Measurements from ENCODE around the gene GHRHR.

GHRHR gene

GRCh38 chr7:31028006-31028405, 64.3 kb downstream of the GHRHR start:
- H3K18ac ChIP-seq (ENCODE audit: low read length): peak overlapping the region; percentile 84
- peaks cover 0 to 13% of the 10 kb centered on the region in 2 donors for H3K4me1 ChIP-seq (ENCODE audit: control insufficient read depth in 2 of 2, insufficient read depth in 1 of 2, low read depth in 1 of 2, low read length in 2 of 2)
- H4K91ac ChIP-seq (ENCODE audit: low read depth, low read length, poor library complexity): no peak overlapping the region
- no peak overlapping the region for H3K4me2 ChIP-seq (ENCODE audit: insufficient read depth, low read length, poor library complexity, severe bottlenecking)
- H3K27me3 ChIP-seq (ENCODE audit: control insufficient read depth in 3 of 3, insufficient read depth in 3 of 3, low read depth in 1 of 3, low read length in 3 of 3): peaks cover 0 to 14% (median 3%) of the 10 kb centered on the region in 3 experiments
- no peak overlapping the region for H4K8ac ChIP-seq (ENCODE audit: low read depth, low read length)
- no peak overlapping the region for H3K4ac ChIP-seq (ENCODE audit: low read length)
- no peak overlapping the region for H2AFZ ChIP-seq (ENCODE audit: low read length)
- H3K9me3 ChIP-seq (replicated peaks in 1 of 2; ENCODE audit: control insufficient read depth in 2 of 2, insufficient read depth in 1 of 2, low read depth in 1 of 2, low read length in 2 of 2): no peaks in the 10 kb centered on the region
- no peak overlapping the region for H3K14ac ChIP-seq (ENCODE audit: low read length)
- H2BK12ac ChIP-seq (ENCODE audit: low read length): no peak overlapping the region
- peak overlapping the region; percentile 88 for H2BK15ac ChIP-seq (ENCODE audit: low read length)
- H3K9ac ChIP-seq (ENCODE audit: low read depth, low read length, poor library complexity): no peak overlapping the region
- DNase-seq (ENCODE audit: low spot score): no peak
- no peak overlapping the region for H3K23ac ChIP-seq (ENCODE audit: low read depth, low read length, poor library complexity)
- no peak overlapping the region for H2BK120ac ChIP-seq (ENCODE audit: low read depth, low read length)
- H3K4me3 ChIP-seq (ENCODE audit: low read length in 2 of 2): no peak overlapping the region
- H3K79me1 ChIP-seq (ENCODE audit: low read depth, low read length): no peaks in the 10 kb centered on the region
- H3K36me3 ChIP-seq (replicated peaks in 1 of 2; ENCODE audit: control insufficient read depth in 2 of 2, insufficient read depth in 2 of 2, low read length in 2 of 2): no peaks in the 10 kb centered on the region
- peak overlapping the region; percentile 8 for H2AK5ac ChIP-seq (ENCODE audit: low read depth, low read length)
- H3K27ac ChIP-seq (replicated peaks; ENCODE audit: low read length): no peak overlapping the region
- WGBS, 2 donors (ENCODE audit: extremely low coverage in 2 of 2, insufficient read length in 2 of 2, insufficient replicate concordance in 1 of 2): no CpG with 5 or more reads among the region's 5 CpGs
- peak overlapping the region; percentile 58 for H2BK5ac ChIP-seq (ENCODE audit: low read length)

- peak overlapping the region; percentile 42 for H3K14ac ChIP-seq (ENCODE audit: low read length)
- no peaks in the 10 kb centered on the region for H3K79me1 ChIP-seq (ENCODE audit: low read depth, low read length)
- peaks cover 0 to 14% (median 3%) of the 10 kb centered on the region in 3 experiments for H3K27me3 ChIP-seq (ENCODE audit: control insufficient read depth in 3 of 3, insufficient read depth in 3 of 3, low read depth in 1 of 3, low read length in 3 of 3)
- H3K23ac ChIP-seq (ENCODE audit: low read depth, low read length, poor library complexity): peak overlapping the region; percentile 37
- H2BK120ac ChIP-seq (ENCODE audit: low read depth, low read length): no peak overlapping the region
- H3K27ac ChIP-seq (replicated peaks; ENCODE audit: low read length): no peak overlapping the region
- peak overlapping the region; percentile 84 for H3K18ac ChIP-seq (ENCODE audit: low read length)
- H3K36me3 ChIP-seq (replicated peaks in 1 of 2; ENCODE audit: control insufficient read depth in 2 of 2, insufficient read depth in 2 of 2, low read length in 2 of 2): no peaks in the 10 kb centered on the region
- H2AK5ac ChIP-seq (ENCODE audit: low read depth, low read length): peak overlapping the region; percentile 8
- no peak for DNase-seq (ENCODE audit: low spot score)
- peaks cover 0 to 13% of the 10 kb centered on the region in 2 donors for H3K4me1 ChIP-seq (ENCODE audit: control insufficient read depth in 2 of 2, insufficient read depth in 1 of 2, low read depth in 1 of 2, low read length in 2 of 2)
- peak overlapping the region; percentile 58 for H2BK5ac ChIP-seq (ENCODE audit: low read length)
- no peak overlapping the region for H3K4me2 ChIP-seq (ENCODE audit: insufficient read depth, low read length, poor library complexity, severe bottlenecking)
- H4K8ac ChIP-seq (ENCODE audit: low read depth, low read length): no peak overlapping the region
- no peak overlapping the region for H3K4ac ChIP-seq (ENCODE audit: low read length)
- no peaks in the 10 kb centered on the region for H3K9me3 ChIP-seq (replicated peaks in 1 of 2; ENCODE audit: control insufficient read depth in 2 of 2, insufficient read depth in 1 of 2, low read depth in 1 of 2, low read length in 2 of 2)
- H2AFZ ChIP-seq (ENCODE audit: low read length): no peak overlapping the region
- no peak overlapping the region for H4K91ac ChIP-seq (ENCODE audit: low read depth, low read length, poor library complexity)
- WGBS, 2 donors (ENCODE audit: extremely low coverage in 2 of 2, insufficient read length in 2 of 2, insufficient replicate concordance in 1 of 2): no CpG with 5 or more reads among the region's 18 CpGs
- no peak overlapping the region for H3K4me3 ChIP-seq (ENCODE audit: low read length in 2 of 2)
- peak overlapping the region; percentile 63 for H2BK12ac ChIP-seq (ENCODE audit: low read length)
- no peak overlapping the region for H3K9ac ChIP-seq (ENCODE audit: low read depth, low read length, poor library complexity)
- peak overlapping the region; percentile 88 for H2BK15ac ChIP-seq (ENCODE audit: low read length)
Observed at GRCh38 chr7:31028417-31028992, 64.8 kb downstream of the GHRHR start.

Data from neuronal stem cell (in vitro differentiated cells).